ENCODE measurements around the gene DNAJC19.

- no peak for TF ChIP-seq EP300 (IDR thresholded peaks at IDR 0.05; ENCODE audit: borderline replicate concordance)
- TF ChIP-seq YY1 (IDR thresholded peaks at IDR 0.05; ENCODE audit: low read depth): no peak
- no peak for TF ChIP-seq TAF1 (IDR thresholded peaks at IDR 0.05; ENCODE audit: low read depth)
- TF ChIP-seq CEBPB (IDR thresholded peaks at IDR 0.05): no peak
- no peak for TF ChIP-seq FOXM1 (IDR thresholded peaks at IDR 0.05; ENCODE audit: borderline replicate concordance, low read depth)
- no peak for TF ChIP-seq RAD21 (IDR thresholded peaks at IDR 0.05; ENCODE audit: low read depth)
- no peak for TF ChIP-seq CREB1 (IDR thresholded peaks at IDR 0.05; ENCODE audit: low read depth)
- no peak for TF ChIP-seq TEAD4 (IDR thresholded peaks at IDR 0.05)
- no peak for TF ChIP-seq REST (IDR thresholded peaks at IDR 0.05; ENCODE audit: low read depth)
- TF ChIP-seq MAX (IDR thresholded peaks at IDR 0.05): no peak
- TF ChIP-seq EGR1 (IDR thresholded peaks at IDR 0.05): no peak
- no peak for TF ChIP-seq USF1 (IDR thresholded peaks at IDR 0.05)
- no peak for TF ChIP-seq TCF12 (IDR thresholded peaks at IDR 0.05; ENCODE audit: low read depth)
Measured at GRCh38 chr3:180987344-180987743, 2.2 kb downstream of the DNAJC19 start.

All from Ishikawa (cell line).